Measurements from ENCODE around the gene TRA2B. TPM values are rescaled to one million over a fixed set of nuclear protein-coding genes. Genes with fewer than 3 reads are reported as not detected.

TRA2B gene
- total and polyA plus RNA-seq, 2 donors (not counting 3 experiments of a cell fraction or from before 2014, with no cell fraction given), result 173 to 199 TPM

DNA sequence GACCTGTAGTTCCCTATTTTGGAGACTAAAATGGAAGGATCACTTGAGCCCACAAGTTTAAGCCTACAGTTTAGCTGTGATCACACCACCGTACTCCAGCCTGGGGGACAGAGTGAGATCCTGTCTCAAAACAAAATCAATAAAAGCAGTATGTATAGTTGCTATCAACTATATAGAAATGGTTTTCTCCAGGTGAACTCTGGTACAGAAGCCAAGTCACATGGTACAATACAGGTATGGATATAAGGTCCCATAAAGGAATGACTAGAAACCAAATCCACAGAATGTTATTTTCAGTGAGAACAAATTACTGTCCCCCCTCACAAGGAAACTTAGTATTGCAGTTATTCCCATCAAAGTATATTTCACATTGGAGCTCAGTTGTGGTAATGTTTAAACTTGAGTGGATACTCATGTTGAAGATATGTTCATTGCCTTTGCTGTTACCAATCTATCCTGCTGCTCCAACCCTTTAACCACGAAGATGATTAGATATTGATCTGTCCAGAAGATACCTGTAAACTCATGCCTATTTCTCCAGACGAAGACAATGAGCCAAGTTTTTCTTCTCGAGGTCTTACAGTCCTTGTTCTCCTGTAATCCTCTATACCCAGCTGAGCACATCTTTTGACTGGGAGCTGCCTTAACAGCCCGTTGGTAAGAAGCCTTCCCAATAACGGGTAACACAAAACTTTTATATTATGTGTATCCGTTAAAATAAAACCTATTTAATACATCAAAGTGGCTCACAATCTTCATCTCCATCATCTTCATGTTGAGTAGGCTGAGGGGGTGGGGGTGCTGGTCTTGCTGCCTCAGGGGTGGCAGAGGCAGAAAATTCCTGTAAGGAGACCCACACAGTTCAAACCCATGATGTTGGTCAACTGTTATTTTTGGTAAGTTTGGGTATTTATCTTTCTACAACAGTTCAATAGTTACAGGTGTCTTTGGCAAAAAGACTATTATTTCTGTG is 24.6 kb downstream of the TRA2B start:
- Histone ChIP-seq H2AFZ (ENCODE audit: low read depth, low read length) (no peak overlapping the region), H4K20me1 (replicated peaks; ENCODE audit: control insufficient read depth, extremely low read depth, insufficient read depth, low read length) (peaks cover 13% of the 10 kb centered on the region), H3K4me1 (ENCODE audit: control insufficient read depth, extremely low read depth, insufficient read depth, low read length) (no peaks in the 10 kb centered on the region), H3K27ac (ENCODE audit: insufficient read depth, low read depth, low read length) (no peak overlapping the region), H3K9me1 (replicated peaks; ENCODE audit: control insufficient read depth, extremely low read depth, insufficient read depth, low read length) (no peaks in the 10 kb centered on the region), H3K9me3 (replicated peaks; ENCODE audit: control insufficient read depth, insufficient read depth, low read length) (no peaks in the 10 kb centered on the region), H3K9ac (replicated peaks; ENCODE audit: extremely low read depth, insufficient read depth, low read length) (no peak overlapping the region), H3K4me2 (ENCODE audit: insufficient read depth, low read length) (no peak overlapping the region), H3K4me3 (replicated peaks in 1 of 3; ENCODE audit: insufficient read depth in 1 of 3, low read depth in 1 of 3, low read length in 3 of 3) (no peak overlapping the region), H3K27me3 (ENCODE audit: control insufficient read depth in 2 of 2, insufficient read depth in 2 of 2, low read length in 2 of 2) (no peaks in the 10 kb centered on the region), H3K36me3 (ENCODE audit: control insufficient read depth in 2 of 2, extremely low read depth in 1 of 2, insufficient read depth in 2 of 2, low read length in 2 of 2) (peaks cover 5 to 43% of the 10 kb centered on the region in 2 experiments), H3K79me2 (ENCODE audit: control insufficient read depth, insufficient read depth, low read length) (peaks cover 8% of the 10 kb centered on the region)
- DNase-seq (ENCODE audit: low read depth, low spot score) (no peak), FAIRE-seq (no peak)
- peak; percentile 50 for TF ChIP-seq POLR2AphosphoS5 (IDR thresholded peaks at IDR 0.05; ENCODE audit: insufficient read depth, low read depth, low read length)
- TF ChIP-seq, protein P1, sequence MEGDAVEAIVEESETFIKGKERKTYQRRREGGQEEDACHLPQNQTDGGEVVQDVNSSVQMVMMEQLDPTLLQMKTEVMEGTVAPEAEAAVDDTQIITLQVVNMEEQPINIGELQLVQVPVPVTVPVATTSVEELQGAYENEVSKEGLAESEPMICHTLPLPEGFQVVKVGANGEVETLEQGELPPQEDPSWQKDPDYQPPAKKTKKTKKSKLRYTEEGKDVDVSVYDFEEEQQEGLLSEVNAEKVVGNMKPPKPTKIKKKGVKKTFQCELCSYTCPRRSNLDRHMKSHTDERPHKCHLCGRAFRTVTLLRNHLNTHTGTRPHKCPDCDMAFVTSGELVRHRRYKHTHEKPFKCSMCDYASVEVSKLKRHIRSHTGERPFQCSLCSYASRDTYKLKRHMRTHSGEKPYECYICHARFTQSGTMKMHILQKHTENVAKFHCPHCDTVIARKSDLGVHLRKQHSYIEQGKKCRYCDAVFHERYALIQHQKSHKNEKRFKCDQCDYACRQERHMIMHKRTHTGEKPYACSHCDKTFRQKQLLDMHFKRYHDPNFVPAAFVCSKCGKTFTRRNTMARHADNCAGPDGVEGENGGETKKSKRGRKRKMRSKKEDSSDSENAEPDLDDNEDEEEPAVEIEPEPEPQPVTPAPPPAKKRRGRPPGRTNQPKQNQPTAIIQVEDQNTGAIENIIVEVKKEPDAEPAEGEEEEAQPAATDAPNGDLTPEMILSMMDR (IDR thresholded peaks at IDR 0.05; ENCODE audit: extremely low read depth in 1 of 2, insufficient read depth in 1 of 2, low read depth in 1 of 2, low read length in 2 of 2), result no peak
- no peak for TF ChIP-seq FOS (IDR thresholded peaks at IDR 0.05; ENCODE audit: borderline replicate concordance, insufficient read depth, low read length)
- TF ChIP-seq POLR2A (IDR thresholded peaks at IDR 0.05; ENCODE audit: low read depth, low read length), result peak; percentile 65
- no peak for TF ChIP-seq JUN (IDR thresholded peaks at IDR 0.05; ENCODE audit: borderline replicate concordance, insufficient read depth, insufficient read length, low read depth)
- dilution Hi-C loops (cut with MboI; ENCODE audit: extremely low pct_ligation_motif_present, low sequenced_read_pairs) (no loop called here), intact Hi-C loops (cut with micrococcal nuclease) (loop anchor here (2.0 kb wide), 1 partner anchor 252 kb away; no protein-coding TSS in a partner anchor)
- no TSS peak for BruUV-seq (replicated peaks)
- POLR2A ChIA-PET, result interaction anchor here (0.6 to 0.7 kb wide), 2 partner anchors 87 to 277 kb away, joined by 3 to 5 read pairs; no protein-coding TSS in a partner anchor
- CTCF ChIA-PET, result interaction anchor here (1.1 to 9.0 kb wide), 6 partner anchors 10 to 253 kb away, joined by 4 to 78 read pairs (median 10); no protein-coding TSS in a partner anchor

Measured in endothelial cell of umbilical vein (primary cell).